GM23338 (cell line): Measurements from ENCODE around the gene WDR1. TPM values are rescaled to one million over a fixed set of nuclear protein-coding genes. Genes with fewer than 3 reads are reported as not detected.

Experiments
- ATAC-seq: fragments of 200-7000 bp; cut with Tn5 transposase; 3 replicates; pipeline ENCODE4 v1.9.1; 2020
- DNase-seq: peaks from one replicate; pipeline ENCODE4 v3.0.0-alpha.2; 2015; ENCODE audit warnings: low spot score
- H2AFZ ChIP-seq: fragments of 200-600 bp; sonication (generic); 2 replicates; pipeline ENCODE4 v1.8.0; 2016; ENCODE audit warnings: antibody characterized with exemption, mild to moderate bottlenecking, moderate library complexity
- H3F3A ChIP-seq: fragments of 200-600 bp; sonication (generic); replicated peaks from 2 replicates; pipeline ENCODE4 v1.8.0; 2017; ENCODE audit warnings: antibody characterized with exemption, mixed run types, low read depth
- H3K27ac ChIP-seq: fragments of 200-600 bp; sonication (generic); 2 replicates; pipeline ENCODE4 v1.6.1; 2016; ENCODE audit warnings: low read depth
- H3K27me3 ChIP-seq: fragments of 200-600 bp; sonication (generic); 2 replicates; pipeline ENCODE4 v1.8.0; 2016; ENCODE audit warnings: mild to moderate bottlenecking, mixed run types, moderate library complexity; ENCODE audit not compliant: insufficient read depth
- H3K36me3 ChIP-seq: fragments of 200-600 bp; sonication (generic); 2 replicates; pipeline ENCODE4 v1.8.0; 2016; ENCODE audit warnings: mild to moderate bottlenecking; ENCODE audit not compliant: insufficient read depth
- H3K4me1 ChIP-seq: fragments of 200-600 bp; sonication (generic); 2 replicates; pipeline ENCODE4 v1.8.0; 2016; ENCODE audit warnings: mild to moderate bottlenecking, moderate library complexity; ENCODE audit not compliant: insufficient read depth
- H3K4me2 ChIP-seq: fragments of 200-600 bp; sonication (generic); 2 replicates; pipeline ENCODE4 v1.7.1; 2017; ENCODE audit warnings: mixed run types
- H3K4me3 ChIP-seq: fragments of 200-600 bp; sonication (generic); 2 replicates; pipeline ENCODE4 v1.6.1; 2016; ENCODE audit warnings: mixed run types
- H3K79me2 ChIP-seq: fragments of 200-600 bp; sonication (generic); replicated peaks from 2 replicates; pipeline ENCODE4 v1.8.0; 2017; ENCODE audit warnings: mild to moderate bottlenecking; ENCODE audit not compliant: insufficient read depth
- H3K9me2 ChIP-seq: fragments of 200-600 bp; sonication (generic); 2 replicates; pipeline ENCODE4 v1.8.0; 2017; ENCODE audit not compliant: insufficient read depth
- H4K20me1 ChIP-seq: fragments of 200-600 bp; sonication (generic); replicated peaks from 2 replicates; pipeline ENCODE4 v1.8.0; 2017; ENCODE audit warnings: mild to moderate bottlenecking; ENCODE audit not compliant: insufficient read depth
- H3K27ac Mint-ChIP-seq: 2 replicates; pipeline ENCODE4 v1.8.0; 2020; ENCODE audit warnings: inconsistent platforms, mild to moderate bottlenecking, moderate library complexity, mixed read lengths
- H3K27me3 Mint-ChIP-seq: 3 replicates; pipeline ENCODE4 v1.8.0; 2022; ENCODE audit warnings: low read depth, mild to moderate bottlenecking, moderate library complexity, mixed read lengths, inconsistent platforms; ENCODE audit not compliant: insufficient read depth, poor library complexity
- H3K36me3 Mint-ChIP-seq: 3 replicates; pipeline ENCODE4 v1.8.0; 2021; ENCODE audit warnings: low read depth, mild to moderate bottlenecking, inconsistent platforms, moderate library complexity, mixed read lengths
- H3K4me1 Mint-ChIP-seq: 3 replicates; pipeline ENCODE4 v1.8.0; 2020; ENCODE audit warnings: mild to moderate bottlenecking, inconsistent platforms, mixed read lengths
- H3K4me3 Mint-ChIP-seq: 3 replicates; pipeline ENCODE4 v1.8.0; 2021; ENCODE audit warnings: moderate library complexity, mild to moderate bottlenecking, inconsistent platforms, mixed read lengths
- H3K9me3 Mint-ChIP-seq: 3 replicates; pipeline ENCODE4 v1.8.0; 2020; ENCODE audit warnings: moderate library complexity, mild to moderate bottlenecking, inconsistent platforms, mixed read lengths
- CREB1 ChIP-seq: fragments of 250-450 bp; sonication (Bioruptor Pico); IDR thresholded peaks from 2 replicates; pipeline ENCODE4 v1.5.0; 2020; ENCODE audit warnings: low read depth, mild to moderate bottlenecking, moderate library complexity
- EZH2 ChIP-seq: fragments of 200-600 bp; sonication (generic); IDR thresholded peaks from one replicate; pipeline ENCODE4 v1.8.0; 2017; ENCODE audit warnings: antibody characterized with exemption, mild to moderate bottlenecking, low read depth; ENCODE audit not compliant: unreplicated experiment
- EZH2phosphoT487 ChIP-seq: fragments of 200-600 bp; sonication (generic); IDR thresholded peaks from one replicate; pipeline ENCODE4 v1.8.1; 2018; ENCODE audit warnings: antibody characterized with exemption; ENCODE audit not compliant: unreplicated experiment
- JUNB ChIP-seq: IDR thresholded peaks from one replicate; pipeline ENCODE4 v1.6.1; 2016; ENCODE audit warnings: antibody characterized with exemption; ENCODE audit not compliant: unreplicated experiment
- NANOG ChIP-seq: IDR thresholded peaks from 2 replicates; pipeline ENCODE4 v1.6.1; 2016; ENCODE audit warnings: antibody characterized with exemption, borderline replicate concordance
- POLR2AphosphoS5 ChIP-seq: IDR thresholded peaks from 2 replicates; pipeline ENCODE4 v1.6.1; 2016; ENCODE audit warnings: antibody characterized with exemption, low read depth
- ZNF114 ChIP-seq: fragments of 250-450 bp; sonication (Bioruptor Pico); IDR thresholded peaks from 2 replicates; pipeline ENCODE4 v1.5.0; 2020; ENCODE audit warnings: mild to moderate bottlenecking, moderate library complexity
- ZNF331 ChIP-seq: fragments of 250-450 bp; sonication (Bioruptor Pico); IDR thresholded peaks from 2 replicates; pipeline ENCODE4 v1.5.0; 2020; ENCODE audit warnings: low read depth, mild to moderate bottlenecking, moderate library complexity
- polyA plus RNA-seq: library from polyadenylated mRNA; unstranded; fragments of >200 nt; fragmentation: Nextera tagmentation; extraction: Ambion mirVana; gene quantifications from 2 replicates; pipeline ENCODE4 v1.2.1, GENCODE V29; 2016
- total RNA-seq: library from RNA; depleted of rRNA; stranded (reverse); fragments of >200 nt; shearing (Covaris generic); gene quantifications from 2 replicates; pipeline ENCODE4 v1.2.3, GENCODE V29; 2014
- TF ChIP-seq, protein P1 (sequence below): IDR thresholded peaks from 2 replicates; pipeline ENCODE4 v1.6.1; 2016; ENCODE audit warnings: antibody characterized with exemption
- TF ChIP-seq, protein P2 (sequence below): fragments of 250-450 bp; sonication (Bioruptor Pico); IDR thresholded peaks from 2 replicates; pipeline ENCODE4 v1.5.0; 2020; ENCODE audit warnings: mild to moderate bottlenecking, moderate library complexity
- TF ChIP-seq, protein P3 (sequence below): IDR thresholded peaks from one replicate; pipeline ENCODE4 v1.6.1; 2018; ENCODE audit warnings: antibody characterized with exemption; ENCODE audit not compliant: unreplicated experiment

WDR1 gene
- total and polyA plus RNA-seq, 2 experiments from 2014 or later, result 93.2 to 248 TPM

DNA sequence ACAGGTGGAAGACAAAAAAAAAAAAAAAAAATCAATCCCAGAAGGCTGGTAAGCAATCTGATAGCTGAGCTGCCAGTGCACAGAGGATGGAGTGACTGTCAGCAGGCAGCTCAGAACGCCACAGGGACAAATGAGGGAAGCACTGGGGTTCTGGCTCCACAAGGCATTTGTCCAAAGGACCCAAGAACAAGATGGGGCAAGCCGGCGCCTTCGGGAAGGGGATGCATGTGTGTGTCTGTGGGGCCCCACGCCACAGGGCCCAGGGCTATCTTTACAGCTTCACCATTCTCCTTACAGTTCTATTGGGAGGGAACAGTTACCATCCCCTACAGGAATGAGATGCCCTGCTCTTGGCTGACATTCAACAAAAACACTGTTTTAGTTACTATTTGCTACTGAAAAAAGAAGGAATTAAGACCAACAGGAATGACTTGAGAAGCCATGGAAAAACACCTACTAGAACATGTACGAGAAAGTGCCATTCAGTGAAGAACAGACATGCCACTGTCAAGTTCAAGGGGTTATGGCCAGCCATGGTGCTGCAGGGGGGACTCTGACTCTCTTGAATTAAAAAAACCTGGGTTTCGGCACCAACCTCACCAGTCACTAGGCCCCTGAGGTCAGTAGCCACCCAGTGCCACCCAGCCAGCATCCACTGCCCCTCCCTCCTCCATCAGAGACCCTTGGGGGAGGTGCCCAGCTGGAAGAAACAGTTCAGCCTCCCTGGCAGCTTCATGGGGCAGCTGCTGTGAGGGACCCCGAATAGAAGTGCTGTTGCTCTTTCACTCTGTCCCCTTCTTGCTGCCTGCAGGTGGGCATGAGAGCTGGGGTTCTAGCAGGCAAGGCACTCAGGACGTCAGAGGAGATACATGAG, 18.5 kb downstream of the WDR1 start:
- H3K36me3 Mint-ChIP-seq, result peaks cover 95% of the 10 kb centered on the region
- Histone ChIP-seq H4K20me1 (peaks cover 31% of the 10 kb centered on the region), H3K79me2 (peaks cover 92% of the 10 kb centered on the region), H2AFZ (no peak overlapping the region), H3K27ac (no peak overlapping the region), H3K27me3 (no peaks in the 10 kb centered on the region), H3K4me2 (no peak overlapping the region), H3F3A (no peaks in the 10 kb centered on the region), H3K4me3 (no peak overlapping the region), H3K4me1 (peaks cover 3% of the 10 kb centered on the region; the same call in 1 of the 2 replicates), H3K9me2 (no peaks in the 10 kb centered on the region), H3K36me3 (peaks cover 32% of the 10 kb centered on the region)
- no peak overlapping the region for H3K4me3 Mint-ChIP-seq
- H3K9me3 Mint-ChIP-seq, result no peaks in the 10 kb centered on the region
- peak overlapping the region; percentile 27; the same call in 1 of the 2 replicates for H3K27ac Mint-ChIP-seq
- peaks cover 43% of the 10 kb centered on the region for H3K4me1 Mint-ChIP-seq
- ATAC-seq (no peak), DNase-seq (no peak)
- no peak for TF ChIP-seq ZNF331
- peak; percentile 23; the same call in 1 of the 2 replicates for TF ChIP-seq POLR2AphosphoS5
- H3K27me3 Mint-ChIP-seq, result peaks cover 20% of the 10 kb centered on the region

DNA sequence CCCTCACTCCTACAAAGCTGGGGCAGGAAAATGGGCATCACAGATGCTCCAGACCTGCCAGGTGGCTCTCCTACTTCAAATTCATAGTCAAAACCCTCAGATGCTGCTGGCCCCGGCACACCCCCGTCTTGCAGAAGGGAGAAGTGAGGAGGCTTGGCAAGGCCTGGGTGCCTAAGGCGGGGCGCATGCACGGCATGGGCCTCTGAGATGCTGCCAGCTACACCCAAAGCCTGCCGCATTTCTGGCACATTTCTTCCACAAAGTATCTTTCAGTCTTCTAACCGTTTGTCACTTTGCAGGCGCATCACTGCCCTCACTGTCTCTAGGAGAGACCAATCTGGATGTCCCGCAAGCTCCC, 19.6 kb downstream of the WDR1 start:
- H3K27me3 Mint-ChIP-seq, result peaks cover 23% of the 10 kb centered on the region
- no peak overlapping the region for H3K4me3 ChIP-seq
- no peak overlapping the region for H3K27ac ChIP-seq
- no peak overlapping the region for H2AFZ ChIP-seq
- H3K4me2 ChIP-seq, result no peak overlapping the region
- no peaks in the 10 kb centered on the region for H3K9me2 ChIP-seq
- H3F3A ChIP-seq, result no peaks in the 10 kb centered on the region
- no peaks in the 10 kb centered on the region for H3K9me3 Mint-ChIP-seq
- H4K20me1 ChIP-seq, result peaks cover 20% of the 10 kb centered on the region
- H3K79me2 ChIP-seq, result peaks cover 92% of the 10 kb centered on the region
- no peaks in the 10 kb centered on the region for H3K27me3 ChIP-seq
- no peak for DNase-seq
- H3K4me3 Mint-ChIP-seq, result no peak overlapping the region
- H3K27ac Mint-ChIP-seq, result no peak overlapping the region; the same call in 1 of the 2 replicates
- H3K4me1 Mint-ChIP-seq, result peaks cover 44% of the 10 kb centered on the region
- peaks cover 32% of the 10 kb centered on the region for H3K36me3 ChIP-seq
- H3K36me3 Mint-ChIP-seq, result peaks cover 95% of the 10 kb centered on the region
- H3K4me1 ChIP-seq, result peaks cover 5% of the 10 kb centered on the region; the same call in 1 of the 2 replicates
- ATAC-seq, result no peak
- no peak for TF ChIP-seq JUNB
- TF ChIP-seq, protein P1, sequence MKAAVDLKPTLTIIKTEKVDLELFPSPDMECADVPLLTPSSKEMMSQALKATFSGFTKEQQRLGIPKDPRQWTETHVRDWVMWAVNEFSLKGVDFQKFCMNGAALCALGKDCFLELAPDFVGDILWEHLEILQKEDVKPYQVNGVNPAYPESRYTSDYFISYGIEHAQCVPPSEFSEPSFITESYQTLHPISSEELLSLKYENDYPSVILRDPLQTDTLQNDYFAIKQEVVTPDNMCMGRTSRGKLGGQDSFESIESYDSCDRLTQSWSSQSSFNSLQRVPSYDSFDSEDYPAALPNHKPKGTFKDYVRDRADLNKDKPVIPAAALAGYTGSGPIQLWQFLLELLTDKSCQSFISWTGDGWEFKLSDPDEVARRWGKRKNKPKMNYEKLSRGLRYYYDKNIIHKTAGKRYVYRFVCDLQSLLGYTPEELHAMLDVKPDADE, result no peak
- no peak for TF ChIP-seq CREB1 (CRISPR knock-in tag)
- TF ChIP-seq, protein P2, sequence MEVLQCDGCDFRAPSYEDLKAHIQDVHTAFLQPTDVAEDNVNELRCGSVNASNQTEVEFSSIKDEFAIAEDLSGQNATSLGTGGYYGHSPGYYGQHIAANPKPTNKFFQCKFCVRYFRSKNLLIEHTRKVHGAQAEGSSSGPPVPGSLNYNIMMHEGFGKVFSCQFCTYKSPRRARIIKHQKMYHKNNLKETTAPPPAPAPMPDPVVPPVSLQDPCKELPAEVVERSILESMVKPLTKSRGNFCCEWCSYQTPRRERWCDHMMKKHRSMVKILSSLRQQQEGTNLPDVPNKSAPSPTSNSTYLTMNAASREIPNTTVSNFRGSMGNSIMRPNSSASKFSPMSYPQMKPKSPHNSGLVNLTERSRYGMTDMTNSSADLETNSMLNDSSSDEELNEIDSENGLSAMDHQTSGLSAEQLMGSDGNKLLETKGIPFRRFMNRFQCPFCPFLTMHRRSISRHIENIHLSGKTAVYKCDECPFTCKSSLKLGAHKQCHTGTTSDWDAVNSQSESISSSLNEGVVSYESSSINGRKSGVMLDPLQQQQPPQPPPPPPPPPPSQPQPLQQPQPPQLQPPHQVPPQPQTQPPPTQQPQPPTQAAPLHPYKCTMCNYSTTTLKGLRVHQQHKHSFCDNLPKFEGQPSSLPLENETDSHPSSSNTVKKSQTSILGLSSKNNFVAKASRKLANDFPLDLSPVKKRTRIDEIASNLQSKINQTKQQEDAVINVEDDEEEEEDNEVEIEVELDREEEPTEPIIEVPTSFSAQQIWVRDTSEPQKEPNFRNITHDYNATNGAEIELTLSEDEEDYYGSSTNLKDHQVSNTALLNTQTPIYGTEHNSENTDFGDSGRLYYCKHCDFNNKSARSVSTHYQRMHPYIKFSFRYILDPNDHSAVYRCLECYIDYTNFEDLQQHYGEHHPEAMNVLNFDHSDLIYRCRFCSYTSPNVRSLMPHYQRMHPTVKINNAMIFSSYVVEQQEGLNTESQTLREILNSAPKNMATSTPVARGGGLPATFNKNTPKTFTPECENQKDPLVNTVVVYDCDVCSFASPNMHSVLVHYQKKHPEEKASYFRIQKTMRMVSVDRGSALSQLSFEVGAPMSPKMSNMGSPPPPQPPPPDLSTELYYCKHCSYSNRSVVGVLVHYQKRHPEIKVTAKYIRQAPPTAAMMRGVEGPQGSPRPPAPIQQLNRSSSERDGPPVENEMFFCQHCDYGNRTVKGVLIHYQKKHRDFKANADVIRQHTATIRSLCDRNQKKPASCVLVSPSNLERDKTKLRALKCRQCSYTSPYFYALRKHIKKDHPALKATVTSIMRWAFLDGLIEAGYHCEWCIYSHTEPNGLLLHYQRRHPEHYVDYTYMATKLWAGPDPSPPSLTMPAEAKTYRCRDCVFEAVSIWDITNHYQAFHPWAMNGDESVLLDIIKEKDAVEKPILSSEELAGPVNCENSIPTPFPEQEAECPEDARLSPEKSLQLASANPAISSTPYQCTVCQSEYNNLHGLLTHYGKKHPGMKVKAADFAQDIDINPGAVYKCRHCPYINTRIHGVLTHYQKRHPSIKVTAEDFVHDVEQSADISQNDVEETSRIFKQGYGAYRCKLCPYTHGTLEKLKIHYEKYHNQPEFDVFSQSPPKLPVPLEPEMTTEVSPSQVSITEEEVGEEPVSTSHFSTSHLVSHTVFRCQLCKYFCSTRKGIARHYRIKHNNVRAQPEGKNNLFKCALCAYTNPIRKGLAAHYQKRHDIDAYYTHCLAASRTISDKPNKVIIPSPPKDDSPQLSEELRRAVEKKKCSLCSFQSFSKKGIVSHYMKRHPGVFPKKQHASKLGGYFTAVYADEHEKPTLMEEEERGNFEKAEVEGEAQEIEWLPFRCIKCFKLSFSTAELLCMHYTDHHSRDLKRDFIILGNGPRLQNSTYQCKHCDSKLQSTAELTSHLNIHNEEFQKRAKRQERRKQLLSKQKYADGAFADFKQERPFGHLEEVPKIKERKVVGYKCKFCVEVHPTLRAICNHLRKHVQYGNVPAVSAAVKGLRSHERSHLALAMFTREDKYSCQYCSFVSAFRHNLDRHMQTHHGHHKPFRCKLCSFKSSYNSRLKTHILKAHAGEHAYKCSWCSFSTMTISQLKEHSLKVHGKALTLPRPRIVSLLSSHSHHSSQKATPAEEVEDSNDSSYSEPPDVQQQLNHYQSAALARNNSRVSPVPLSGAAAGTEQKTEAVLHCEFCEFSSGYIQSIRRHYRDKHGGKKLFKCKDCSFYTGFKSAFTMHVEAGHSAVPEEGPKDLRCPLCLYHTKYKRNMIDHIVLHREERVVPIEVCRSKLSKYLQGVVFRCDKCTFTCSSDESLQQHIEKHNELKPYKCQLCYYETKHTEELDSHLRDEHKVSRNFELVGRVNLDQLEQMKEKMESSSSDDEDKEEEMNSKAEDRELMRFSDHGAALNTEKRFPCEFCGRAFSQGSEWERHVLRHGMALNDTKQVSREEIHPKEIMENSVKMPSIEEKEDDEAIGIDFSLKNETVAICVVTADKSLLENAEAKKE, result no peak
- TF ChIP-seq, protein P3, sequence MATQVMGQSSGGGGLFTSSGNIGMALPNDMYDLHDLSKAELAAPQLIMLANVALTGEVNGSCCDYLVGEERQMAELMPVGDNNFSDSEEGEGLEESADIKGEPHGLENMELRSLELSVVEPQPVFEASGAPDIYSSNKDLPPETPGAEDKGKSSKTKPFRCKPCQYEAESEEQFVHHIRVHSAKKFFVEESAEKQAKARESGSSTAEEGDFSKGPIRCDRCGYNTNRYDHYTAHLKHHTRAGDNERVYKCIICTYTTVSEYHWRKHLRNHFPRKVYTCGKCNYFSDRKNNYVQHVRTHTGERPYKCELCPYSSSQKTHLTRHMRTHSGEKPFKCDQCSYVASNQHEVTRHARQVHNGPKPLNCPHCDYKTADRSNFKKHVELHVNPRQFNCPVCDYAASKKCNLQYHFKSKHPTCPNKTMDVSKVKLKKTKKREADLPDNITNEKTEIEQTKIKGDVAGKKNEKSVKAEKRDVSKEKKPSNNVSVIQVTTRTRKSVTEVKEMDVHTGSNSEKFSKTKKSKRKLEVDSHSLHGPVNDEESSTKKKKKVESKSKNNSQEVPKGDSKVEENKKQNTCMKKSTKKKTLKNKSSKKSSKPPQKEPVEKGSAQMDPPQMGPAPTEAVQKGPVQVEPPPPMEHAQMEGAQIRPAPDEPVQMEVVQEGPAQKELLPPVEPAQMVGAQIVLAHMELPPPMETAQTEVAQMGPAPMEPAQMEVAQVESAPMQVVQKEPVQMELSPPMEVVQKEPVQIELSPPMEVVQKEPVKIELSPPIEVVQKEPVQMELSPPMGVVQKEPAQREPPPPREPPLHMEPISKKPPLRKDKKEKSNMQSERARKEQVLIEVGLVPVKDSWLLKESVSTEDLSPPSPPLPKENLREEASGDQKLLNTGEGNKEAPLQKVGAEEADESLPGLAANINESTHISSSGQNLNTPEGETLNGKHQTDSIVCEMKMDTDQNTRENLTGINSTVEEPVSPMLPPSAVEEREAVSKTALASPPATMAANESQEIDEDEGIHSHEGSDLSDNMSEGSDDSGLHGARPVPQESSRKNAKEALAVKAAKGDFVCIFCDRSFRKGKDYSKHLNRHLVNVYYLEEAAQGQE, result no peak
- TF ChIP-seq EZH2, result no peak
- TF ChIP-seq ZNF114 (CRISPR knock-in tag), result no peak
- no peak for TF ChIP-seq EZH2phosphoT487
- no peak for TF ChIP-seq NANOG
